HG03066 (cell line): Measurements from ENCODE around the gene C11orf24.
"Not testable (repeated sequence)": the region's sequence is repeated elsewhere in the genome, so short reads cannot be mapped to it uniquely, and the experiment has no call there.

Experiments used
- ATAC-seq: cut with Tn5 transposase; IDR thresholded peaks from one replicate; pipeline ENCODE4 v1.9.1; 2021; ENCODE audit warnings: low read depth; ENCODE audit not compliant: unreplicated experiment

The C11orf24 gene

DNA sequence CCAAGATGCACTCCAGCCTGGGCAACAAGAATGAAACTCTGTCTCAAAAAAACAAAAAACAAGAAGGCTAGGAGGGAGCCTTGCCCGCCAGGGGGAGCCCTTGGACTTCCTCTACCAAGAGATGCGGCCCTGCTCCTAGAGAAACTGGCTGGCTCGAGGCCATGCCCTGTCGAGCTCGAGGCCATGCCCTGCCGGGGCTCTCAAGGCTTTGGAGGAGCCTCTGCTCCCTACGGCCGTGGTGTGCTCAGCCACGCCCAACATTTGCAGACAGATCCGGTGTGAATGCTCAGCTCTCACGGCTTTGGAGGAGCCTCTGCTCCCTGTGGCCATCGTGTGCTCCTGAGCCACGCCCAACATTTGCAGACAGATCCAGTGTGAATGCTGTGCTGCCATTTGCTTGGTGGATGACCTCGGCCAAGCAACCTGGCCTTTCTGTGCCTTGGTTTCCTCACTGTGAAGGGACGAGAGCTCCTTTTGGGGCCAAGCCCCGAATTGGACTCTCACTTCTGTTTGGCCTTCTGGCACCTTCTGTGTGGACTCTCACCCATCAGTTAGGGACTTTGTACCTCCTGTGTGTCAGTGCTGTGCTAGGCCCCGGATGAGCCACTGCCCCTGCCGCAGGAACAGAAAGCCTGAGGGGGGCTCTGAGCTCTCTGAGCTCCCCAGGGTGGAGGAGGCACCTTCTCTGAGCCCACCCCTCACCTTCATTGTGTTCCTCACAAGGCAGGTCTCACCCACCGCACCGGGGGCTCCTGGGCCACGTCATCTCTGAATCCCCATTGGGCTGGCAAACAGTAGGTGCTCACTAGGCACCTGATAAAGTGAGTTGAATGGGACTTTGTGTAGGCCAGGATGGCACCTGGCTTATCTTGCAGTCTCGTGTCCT lies 14.1 kb downstream of the C11orf24 start:
- no peak for ATAC-seq

DNA sequence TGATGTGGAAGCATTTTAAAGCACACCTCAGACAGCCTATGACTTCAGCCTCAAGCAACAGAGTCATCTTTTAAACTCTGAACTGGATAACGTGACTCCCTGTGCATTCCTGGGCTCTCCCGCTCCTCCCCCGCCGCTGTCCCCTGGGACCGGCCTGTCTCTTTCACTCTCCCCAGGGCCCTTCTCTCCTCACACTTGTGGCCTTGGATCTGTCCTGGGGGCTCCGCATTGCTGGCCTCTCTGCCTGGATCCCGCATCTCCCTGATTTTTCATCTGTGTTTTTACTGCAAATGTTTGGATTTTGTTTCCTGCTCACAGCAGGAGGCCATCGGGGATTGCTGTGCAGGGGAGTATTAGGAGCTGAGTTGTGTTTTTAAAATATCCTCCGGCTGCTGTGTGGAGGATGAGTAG lies 15.4 kb downstream of the C11orf24 start:
- no peak for ATAC-seq

DNA sequence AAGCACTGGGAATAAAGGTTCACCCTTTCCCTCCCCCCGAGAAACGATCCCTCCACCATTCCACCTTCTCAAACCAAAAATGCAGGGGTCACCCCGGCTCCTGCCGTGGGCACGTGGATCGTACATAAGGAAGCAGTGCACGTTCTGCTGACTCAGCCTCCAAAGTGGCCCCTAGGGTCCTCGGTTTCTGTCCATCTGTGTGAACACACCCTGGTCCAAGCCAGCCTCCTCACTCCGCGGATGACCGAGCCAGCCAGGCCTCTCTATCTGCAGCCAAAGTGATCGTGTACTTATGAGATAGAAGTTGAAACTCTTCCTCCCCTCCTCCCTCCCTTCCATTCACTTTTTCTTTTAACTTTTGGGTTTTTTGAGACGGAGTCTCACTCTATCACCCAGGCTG lies 16.2 kb downstream of the C11orf24 start:
- ATAC-seq: no peak

GRCh38 chr11:68254421-68254820 lies 17.4 kb downstream of the C11orf24 start:
- no peak for ATAC-seq

- no peak for ATAC-seq
Measured at GRCh38 chr11:68251765-68252164, 20.0 kb downstream of the C11orf24 start.

- not testable (repeated sequence) for ATAC-seq
Measured at GRCh38 chr11:68244912-68245311, 26.9 kb downstream of the C11orf24 start.

DNA sequence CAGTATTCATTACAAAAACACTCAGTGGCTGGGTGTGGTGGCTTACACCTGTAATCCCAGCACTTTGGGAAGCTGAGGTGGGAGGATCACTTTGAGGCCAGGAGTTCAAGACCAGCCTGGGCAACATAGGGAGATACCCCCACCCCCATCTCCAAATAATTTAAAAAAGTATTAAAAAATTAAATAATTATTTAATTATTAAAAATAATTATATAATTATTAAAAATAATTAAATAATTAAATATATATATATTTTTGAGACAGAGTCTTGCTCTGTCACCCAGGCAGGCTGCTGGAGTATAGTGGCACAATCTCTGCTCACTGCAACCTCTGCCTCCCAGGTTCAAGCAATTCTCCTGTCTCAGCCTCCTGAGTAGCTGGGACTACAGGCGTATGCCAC lies 27.9 kb downstream of the C11orf24 start:
- not testable (repeated sequence) for ATAC-seq

GRCh38 chr11:68242616-68243015 lies 29.2 kb downstream of the C11orf24 start:
- ATAC-seq: no peak

- ATAC-seq: no peak
Measured at GRCh38 chr11:68231621-68232020, 40.2 kb downstream of the C11orf24 start.

DNA sequence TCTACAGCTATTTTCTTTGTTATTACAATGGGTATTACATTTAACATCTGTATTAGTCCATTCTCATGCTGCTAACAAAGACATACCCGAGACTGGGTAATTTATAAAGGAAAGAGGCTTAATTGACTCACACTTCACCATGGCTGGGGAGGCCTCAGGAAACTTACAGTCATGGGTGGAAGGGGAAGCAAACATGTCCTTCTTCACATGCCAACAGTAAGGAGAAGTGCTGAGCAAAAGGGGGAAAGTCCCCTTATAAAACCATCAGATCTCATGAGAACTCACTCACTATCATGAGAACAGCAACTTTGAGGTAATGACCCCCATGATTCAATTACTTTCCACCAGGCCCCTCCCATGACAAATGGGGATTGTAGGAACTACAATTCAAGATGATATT lies 42.2 kb downstream of the C11orf24 start:
- ATAC-seq: no peak

DNA sequence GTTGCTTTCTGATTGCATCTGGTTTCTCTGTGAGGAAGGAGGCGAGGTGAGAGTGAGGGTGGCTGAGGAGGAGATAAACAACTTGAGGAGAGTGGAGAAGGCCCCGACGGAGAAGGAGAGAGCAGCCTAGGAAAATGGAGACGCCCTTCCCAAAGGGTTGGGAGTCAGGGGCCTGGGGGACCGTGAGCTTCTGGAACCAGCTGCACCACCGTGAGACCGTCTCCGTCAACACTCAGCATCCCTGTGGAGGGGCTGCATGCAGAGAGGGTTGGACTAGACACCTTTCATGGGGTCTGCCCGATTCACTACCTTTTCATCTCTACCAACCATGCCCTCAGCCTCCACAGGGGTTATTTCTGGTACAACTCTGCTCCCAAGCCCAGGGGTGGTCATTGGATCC lies 45.4 kb downstream of the C11orf24 start:
- no peak for ATAC-seq

DNA sequence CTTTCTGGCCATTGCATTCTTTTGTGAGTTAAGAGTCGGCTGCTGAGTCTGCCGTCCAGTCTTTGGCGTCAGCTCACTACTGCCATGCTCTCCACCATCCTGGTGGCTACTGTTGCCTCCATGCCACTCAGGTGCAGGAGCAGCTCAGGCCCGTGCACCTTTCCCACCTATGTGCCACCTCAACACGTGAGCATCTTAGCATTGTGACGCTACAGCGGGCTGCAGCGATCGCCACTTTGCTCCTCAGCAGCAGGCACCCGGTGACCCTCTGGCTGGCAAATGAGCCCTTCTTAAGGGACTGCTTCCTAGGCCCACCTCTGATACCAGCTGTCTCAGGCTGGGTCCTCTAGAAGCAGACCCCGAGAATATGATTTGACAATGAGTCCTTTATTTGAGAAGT lies 47.2 kb downstream of the C11orf24 start:
- ATAC-seq: no peak

- no peak for ATAC-seq
Measured at GRCh38 chr11:68223275-68223674, 48.5 kb downstream of the C11orf24 start.

DNA sequence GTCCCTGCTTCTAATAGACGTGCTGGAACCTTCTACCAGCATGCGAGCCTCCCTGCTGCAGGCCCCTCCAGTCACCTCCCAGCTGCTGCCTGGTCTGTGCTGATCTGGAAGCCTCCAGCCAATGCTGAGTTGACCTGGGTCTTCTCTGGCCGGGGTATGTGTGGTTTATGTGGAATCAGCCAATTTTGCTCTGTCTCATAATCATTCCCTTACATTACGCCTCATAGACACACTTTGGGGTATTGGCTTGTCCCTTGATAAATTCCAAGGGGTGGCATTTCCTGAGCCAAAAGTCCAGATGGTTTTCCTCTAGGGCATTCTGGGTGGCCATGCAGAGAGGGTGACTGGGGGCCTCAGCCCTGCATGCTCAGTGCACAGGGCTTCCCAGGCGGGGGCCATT lies 50.4 kb downstream of the C11orf24 start:
- no peak for ATAC-seq

DNA sequence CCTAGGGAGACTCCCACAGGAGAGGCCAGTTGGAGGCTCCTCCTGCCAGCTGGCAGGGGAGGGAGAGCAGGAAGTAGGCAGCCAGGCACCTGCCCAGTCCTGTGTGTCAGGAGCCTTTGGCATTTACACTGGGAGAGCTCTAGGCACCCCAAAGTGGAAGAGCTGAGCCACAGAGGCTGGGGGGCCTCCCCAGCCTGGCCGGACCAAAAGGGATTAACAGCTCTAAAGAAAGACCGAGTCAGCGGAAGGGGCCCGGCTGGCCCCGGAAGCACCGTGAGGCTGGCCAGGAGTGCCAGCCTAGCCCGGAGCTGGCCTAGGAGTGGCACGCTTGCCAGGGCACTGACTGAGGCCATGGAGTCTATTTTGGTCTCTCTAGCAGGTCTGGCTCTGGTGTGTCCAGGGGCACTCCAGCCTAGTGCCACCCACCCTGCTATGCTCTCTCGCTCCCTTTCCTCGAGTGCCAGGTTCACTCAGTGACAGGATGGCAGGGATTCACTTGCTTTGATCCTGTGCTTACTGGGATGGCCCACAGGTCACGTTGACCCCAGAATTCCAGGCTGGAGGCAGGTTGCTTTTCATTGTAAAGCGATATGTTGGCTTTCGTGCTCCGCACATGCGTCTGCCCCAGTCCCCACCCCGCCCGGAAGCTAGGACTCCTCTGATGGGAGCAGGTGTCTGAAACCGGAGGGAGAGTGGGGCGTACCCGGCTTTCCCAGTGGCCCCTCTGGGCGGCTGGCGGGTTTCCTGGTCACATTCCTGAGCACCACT lies 55.4 kb downstream of the C11orf24 start:
- no peak for ATAC-seq

DNA sequence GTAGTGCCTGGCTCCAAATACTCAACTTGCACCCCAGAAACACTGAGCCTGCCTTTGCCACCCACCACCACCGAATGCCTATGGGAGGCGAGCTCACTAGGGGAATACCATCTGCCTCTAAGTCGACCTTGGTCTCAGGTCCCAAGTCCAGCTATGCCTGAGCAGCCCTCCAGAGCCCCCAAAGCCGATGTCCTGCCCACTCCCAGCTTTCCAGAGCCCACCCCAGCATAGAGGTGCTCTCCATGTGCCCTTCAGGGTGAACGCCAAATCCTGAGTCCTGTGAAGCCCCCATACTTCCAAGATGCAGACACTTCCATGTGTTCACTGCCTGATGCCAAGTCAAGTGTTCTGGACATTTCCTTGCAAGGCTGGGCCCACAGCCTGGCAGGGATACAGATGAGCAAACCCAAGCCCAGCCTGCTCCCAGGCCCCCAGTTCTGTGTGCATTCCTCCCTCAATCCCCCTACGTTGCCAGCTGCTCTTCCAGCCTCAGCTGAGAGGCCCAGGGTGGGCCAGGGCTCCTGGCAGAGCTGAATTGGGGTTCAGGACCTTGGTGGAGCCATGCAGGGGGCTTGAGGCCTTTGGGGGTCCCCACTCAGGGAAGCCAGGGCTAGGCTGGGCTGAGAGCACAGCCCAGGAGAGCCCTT lies 56.1 kb downstream of the C11orf24 start:
- ATAC-seq: no peak

- ATAC-seq: no peak
Measured at GRCh38 chr11:68215087-68215445, 56.7 kb downstream of the C11orf24 start.

GRCh38 chr11:68214173-68215086 lies 57.3 kb downstream of the C11orf24 start:
- no peak for ATAC-seq

DNA sequence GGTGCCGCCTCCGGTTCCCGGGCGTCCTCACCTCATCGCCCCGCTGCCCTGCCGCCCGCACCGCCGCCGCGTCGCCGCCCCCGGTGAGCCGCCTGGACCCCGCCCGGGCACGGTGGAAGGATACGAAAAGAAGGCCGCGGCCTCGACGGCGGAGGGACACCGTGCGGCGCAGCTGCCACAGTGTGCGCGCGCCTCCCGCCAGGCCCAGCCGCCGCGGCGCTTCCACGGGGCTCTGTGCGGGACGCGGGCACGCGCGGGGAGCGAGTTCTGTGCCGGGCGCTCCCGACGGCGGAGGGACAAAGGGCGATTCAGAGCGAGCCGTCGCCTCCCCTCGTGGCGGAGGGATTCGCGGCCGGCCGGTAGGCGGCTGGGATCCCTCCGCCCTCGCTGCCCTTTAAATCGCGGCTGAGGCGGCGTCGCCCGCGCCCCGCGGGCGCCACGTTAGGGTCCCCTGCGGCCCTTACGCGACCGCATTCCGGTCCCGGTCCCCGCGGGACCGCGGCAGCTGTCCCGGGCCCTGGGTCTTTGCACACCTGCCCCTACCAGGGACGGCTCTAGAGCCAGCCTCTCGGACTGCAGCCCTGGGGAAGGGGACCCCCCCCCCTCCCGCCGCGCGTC lies 58.1 kb downstream of the C11orf24 start:
- peak; percentile 48 for ATAC-seq

DNA sequence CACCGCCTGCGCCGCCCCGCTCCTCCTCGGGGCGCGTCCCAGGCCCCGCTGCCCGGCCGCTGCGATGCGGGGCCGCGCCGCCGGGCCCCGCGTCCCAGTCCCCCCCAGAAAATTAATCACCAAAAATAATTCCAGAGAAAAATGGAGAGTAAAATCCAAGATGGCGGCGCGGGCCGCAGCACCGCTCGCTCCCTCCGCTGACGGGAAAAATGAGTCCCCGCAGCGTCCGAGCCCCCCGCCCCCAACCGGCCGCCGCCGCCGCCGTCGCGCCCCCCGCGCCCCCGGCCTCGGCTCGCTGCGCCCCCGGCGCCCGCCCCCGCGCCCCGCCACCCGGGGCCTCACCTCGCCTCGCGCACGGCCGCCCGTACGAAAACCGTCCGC lies 58.6 kb downstream of the C11orf24 start, which contains the start of gene KMT5B:
KMT5B (minus strand) TSS at position 162 of the 381 bp plus-strand sequence. CDS start 23,220 bp downstream, outside the sequence.
- no peak for ATAC-seq
